NK-92 (cell line): ENCODE results near the gene CAPN3.

Experiments used
- DNase-seq: peaks from one replicate; lab custom pipeline; 2025; ENCODE audit not compliant: unreplicated experiment; lab: John Stamatoyannopoulos, UW

CAPN3 gene

DNA sequence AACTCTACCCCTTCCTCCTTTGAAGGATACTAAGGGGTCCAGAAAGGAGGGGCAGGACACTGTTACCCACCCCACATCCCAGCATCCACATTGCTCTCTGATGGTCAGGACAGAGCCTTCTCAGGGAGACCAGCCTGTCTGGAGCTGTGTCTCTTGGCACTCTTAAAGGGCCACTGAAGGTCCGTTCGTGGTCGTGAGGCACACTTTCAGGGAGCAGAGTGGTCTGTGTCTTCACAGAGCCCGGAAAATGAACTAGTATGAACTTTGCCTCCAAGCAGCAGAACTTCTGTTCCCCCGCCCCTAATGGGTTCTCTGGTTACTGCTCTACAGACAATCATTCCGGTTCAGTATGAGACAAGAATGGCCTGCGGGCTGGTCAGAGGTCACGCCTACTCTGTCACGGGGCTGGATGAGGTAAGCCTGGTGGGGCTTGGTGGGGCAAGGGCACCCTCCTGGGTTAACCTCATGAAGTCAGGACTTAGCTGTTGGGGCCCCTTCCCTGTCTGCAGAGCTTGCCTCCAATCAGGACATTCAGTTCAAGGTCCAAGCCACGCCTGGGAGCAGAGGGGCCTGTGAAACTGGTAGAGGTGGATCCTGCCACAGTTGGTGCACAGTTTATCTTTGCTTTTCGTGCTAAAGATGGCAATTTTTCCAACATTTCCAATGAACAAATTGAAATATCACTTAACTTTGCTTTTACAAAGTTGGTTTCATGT, 33.2 kb downstream of the CAPN3 start:
- DNase-seq = no peak

DNA sequence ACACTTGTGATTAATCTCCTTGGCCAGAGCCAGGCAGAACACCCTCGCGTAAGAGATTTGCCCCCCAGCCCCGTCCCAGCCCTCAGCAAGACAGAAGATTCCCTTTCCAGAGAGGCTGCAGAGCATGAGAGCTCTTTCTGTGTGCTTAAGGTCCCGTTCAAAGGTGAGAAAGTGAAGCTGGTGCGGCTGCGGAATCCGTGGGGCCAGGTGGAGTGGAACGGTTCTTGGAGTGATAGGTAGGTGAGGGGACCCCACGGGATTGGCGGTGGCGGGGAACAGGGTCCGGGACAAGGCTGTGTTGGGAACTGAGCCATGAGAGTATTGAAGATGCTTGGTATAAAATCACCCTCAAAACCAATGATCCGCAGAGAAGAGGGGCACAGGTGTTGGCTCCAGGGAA, 34.8 kb downstream of the CAPN3 start:
- DNase-seq = no peak

DNA sequence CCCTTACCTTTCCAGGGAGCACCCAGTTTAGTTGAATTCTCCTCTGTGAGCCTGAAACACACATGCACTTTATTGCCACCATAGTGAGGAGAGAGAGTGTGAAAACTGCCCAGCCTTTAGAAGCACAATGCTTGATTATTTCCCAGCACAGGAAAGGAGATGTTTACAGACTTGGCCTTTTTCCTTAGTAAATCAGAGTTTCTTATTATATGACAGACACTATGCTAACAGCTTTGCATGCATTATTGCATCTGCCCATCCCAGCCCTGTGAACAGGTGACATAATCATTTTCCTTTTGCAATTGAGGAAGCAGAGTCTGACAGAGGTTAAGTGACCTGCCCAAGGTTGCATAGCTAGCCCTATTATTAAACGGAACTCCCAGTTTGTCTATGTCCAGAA, 36.5 kb downstream of the CAPN3 start:
- DNase-seq = no peak

DNA sequence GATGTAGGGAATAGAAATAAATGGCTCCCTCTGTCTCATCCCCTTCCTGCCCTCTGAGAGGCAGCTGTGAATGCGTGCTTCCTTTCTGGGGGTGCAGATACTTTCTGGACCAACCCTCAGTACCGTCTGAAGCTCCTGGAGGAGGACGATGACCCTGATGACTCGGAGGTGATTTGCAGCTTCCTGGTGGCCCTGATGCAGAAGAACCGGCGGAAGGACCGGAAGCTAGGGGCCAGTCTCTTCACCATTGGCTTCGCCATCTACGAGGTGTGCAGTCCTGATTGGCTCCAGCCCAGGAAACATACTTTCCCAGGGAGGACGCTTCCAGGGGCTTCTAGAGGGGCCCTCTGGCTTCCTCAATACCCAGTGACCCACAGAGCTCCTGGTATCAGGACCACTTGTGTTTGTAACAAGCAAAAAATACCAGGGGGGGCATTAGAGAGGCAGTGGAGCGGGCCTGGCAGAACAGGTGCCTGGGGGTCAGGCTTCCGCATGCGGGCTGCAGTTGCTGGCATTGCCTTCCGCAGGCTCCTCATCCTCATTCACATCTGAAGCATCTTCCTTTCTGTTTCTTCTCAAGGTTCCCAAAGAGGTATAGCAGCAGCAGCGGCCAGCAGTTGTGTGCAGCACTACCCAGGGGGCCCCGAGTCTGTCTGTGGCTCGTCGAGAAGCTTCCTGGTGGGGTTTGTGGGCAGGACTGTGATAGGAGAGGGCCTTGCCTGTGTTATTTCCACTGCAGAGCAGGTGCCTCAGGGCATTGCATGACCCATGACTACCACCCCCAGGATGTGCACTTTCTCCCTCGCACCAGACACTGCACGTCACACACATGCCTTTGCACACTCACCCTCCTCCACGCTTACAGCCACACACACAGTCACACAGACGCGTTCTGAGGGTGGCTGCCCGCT, 42.5 kb downstream of the CAPN3 start:
- no peak for DNase-seq

DNA sequence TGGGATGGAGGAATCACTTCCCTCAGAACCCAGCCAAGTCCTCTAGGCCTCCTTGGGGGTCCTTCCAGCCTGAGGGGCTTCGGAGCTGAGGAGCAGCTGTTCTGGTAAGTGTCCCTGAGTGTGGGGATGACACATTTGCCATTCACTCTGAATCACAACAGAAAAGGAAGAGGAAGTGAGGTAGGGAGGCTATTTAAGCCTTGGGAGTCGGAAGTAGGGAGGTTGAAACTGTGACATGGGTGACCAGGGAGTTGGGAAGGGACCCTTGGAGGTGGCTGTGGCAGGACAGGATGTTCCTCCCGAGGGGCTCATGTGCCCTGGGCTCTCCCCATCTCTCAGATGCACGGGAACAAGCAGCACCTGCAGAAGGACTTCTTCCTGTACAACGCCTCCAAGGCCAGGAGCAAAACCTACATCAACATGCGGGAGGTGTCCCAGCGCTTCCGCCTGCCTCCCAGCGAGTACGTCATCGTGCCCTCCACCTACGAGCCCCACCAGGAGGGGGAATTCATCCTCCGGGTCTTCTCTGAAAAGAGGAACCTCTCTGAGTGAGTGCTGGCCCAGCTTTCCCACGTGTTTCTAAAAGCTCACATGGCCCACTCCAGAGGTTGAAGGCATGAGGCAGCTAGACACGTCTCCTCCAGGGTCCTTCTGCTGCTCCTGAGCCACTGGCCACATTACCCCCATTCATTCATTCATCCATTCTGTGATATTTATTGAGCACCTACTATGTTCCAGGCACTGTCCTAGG, 43.3 kb downstream of the CAPN3 start:
- DNase-seq = no peak

DNA sequence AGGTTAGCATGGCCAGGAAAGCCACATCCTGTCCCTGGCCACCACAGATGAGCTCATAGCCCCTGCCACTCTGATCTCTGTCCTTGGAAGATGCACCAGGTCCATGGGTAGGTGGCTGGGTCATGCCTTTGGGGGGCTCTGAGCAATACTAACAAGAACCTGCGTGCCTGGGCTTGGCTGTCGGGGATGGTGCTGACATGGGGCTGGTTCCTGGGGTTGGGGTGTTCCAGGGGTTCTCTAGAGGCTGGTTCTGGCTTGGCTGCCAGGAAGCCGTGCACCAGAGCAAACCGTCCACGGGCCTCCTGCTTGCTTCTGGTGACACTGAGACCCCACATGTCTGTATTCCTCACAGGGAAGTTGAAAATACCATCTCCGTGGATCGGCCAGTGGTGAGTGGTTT, 44.1 kb downstream of the CAPN3 start:
- no peak for DNase-seq

DNA sequence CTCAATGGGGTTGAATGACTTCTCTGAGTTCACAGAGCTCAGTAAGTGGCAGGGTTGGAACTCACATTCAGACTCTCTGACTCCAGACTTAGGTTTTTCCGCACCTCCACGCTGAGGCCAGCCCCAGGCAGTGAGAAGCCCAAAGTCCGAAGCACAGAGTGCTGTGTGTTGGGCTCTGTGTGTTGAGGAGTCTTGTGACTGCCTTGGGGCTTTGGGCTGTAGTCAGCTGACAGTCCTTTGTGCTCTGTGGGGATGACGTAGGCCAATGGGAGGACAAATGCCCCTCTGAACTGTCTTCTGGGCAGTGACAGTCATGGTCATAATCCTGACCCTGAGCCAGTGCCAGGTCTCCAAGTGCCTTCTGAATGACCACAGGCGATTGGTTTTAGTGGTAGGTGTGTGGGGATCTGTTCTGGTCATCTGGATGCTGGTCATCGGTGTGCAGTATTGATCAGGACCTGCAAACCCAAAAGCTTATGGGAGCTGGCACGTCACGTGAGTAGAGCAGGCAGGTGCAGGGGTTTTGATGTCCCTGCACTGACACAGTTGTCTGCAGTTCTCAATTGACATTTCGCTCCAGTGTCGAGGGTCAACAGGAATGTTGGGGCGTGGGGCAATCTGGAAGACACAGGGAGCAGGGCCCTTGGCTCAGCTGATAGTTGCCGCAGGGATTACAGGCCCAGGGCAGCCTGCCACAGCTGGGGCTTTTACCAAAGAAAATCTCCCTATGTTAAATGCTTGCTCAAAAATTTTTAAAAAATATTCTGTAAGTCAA, 45.3 kb downstream of the CAPN3 start:
- DNase-seq = no peak

DNA sequence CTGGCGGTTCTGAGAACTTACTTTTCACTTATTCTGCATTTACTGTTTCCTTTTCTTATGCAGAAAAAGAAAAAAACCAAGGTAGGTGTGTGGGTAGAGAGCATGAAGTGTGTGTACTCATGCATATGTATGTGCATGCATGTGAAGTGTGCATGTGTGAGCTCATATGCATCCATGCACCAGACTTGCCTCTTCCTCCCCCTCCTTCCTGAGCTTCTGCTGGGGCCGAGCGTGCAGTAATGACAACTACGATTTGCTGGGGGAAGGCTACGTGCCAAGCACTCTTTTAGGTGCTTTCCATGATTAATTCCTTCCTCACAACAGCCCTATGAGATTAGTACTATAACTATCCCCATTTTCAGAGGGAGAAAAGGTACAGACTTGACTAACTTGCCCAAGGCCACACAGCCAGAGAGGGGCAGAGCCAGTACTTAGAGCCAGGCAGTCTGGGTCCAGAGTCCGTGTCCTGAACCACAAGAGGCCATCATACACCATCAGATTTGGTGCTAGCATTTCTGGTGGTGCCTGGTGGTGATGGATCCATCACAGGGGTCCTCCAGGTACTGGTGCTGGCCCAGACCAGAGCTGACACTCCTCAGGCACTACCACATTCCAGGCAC, 46.7 kb downstream of the CAPN3 start:
- DNase-seq = no peak

DNA sequence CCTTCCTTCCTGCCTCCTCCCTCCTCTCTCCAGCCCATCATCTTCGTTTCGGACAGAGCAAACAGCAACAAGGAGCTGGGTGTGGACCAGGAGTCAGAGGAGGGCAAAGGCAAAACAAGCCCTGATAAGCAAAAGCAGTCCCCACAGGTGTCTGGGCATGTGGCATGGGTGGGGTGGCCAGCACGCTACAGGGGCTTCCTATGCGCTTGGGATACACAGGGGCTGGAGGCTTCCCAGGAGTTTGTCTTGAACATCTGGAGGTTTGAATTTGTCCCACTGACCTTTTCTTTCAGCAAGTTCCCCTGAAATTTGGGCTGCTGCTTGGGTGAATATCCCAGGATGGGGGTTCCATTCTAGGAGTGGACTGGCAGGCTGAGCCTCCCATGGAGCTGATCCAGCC, 48.9 kb downstream of the CAPN3 start:
- DNase-seq = no peak

DNA sequence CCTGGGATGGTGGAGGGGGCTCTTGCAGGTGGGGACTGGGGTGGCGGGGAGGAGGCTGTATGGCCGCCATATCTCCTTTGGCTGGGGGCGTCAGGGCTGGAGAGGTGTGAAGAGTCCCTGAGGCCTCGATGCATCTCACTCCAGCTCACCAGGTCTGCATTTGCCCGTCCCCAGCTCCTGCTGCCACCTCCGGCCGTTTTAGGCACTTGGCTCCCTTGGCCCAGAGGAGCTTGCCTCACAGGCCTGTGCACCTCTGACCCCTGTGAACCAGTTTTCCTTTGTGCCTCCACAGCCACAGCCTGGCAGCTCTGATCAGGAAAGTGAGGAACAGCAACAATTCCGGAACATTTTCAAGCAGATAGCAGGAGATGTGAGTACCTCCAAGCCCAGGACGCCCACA, 49.7 kb downstream of the CAPN3 start:
- DNase-seq = no peak

DNA sequence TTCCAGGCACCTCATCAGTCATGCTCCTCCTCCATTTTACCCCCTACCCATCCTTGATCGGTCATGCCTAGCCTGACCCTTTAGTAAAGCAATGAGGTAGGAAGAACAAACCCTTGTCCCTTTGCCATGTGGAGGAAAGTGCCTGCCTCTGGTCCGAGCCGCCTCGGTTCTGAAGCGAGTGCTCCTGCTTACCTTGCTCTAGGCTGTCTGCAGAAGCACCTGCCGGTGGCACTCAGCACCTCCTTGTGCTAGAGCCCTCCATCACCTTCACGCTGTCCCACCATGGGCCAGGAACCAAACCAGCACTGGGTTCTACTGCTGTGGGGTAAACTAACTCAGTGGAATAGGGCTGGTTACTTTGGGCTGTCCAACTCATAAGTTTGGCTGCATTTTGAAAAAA, 52.6 kb downstream of the CAPN3 start:
- DNase-seq = no peak

DNA sequence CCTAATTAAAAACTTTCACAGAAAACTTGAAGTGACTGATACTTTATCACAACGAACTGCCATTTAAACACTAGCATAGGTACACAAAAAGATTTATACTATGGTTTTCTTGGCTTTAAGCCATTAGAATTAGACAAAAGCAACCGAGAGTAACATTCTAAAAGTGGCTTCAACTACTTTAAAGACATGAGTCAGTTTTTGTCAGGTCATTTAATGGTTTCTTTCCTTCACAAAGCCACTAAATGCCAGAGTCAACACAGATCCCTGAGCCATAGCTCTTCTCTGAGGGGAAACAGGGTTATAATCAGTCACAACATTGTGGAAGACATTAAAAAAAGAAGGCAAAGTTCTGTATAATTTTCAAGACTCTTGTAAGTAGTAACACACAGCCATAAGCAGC, 54.6 kb downstream of the CAPN3 start:
- no peak for DNase-seq

DNA sequence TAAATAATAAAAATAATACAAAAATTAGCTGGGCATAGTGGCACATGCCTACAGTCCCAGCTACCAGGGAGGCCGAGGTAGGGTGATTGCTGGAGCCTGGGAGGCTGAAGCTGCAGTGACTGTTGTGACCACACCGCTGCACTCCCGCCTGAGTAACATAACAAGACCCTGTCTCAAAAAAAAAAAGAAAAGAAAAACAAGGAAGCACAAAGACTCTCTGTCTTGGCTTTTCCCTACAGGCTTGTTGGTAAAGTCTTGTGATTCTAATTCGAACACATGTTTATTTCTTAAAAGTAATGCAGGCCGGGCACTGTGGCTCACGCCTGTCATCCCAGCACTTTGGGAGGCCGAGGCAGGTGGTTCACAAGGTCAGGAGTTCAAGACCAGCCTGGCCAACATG, 60.1 kb downstream of the CAPN3 start:
- no peak for DNase-seq

DNA sequence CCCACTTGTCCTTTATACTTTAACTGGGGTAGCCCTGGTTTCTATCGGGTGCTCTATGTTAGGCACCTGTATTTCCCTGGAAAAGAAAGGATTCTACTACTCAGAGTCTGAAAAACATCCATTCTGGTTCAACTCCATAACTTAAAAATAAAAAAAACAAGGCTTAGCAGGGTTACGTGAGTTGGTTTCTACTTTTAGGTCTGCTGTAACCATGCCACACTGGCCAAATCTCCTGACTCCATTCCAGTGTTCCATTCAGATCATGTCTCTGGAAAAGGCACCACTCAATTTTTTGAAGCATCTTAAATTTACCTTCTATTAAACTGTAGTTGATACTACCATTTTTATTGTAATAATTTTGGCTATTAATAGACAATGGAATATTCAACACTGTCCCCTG, 62.1 kb downstream of the CAPN3 start:
- no peak for DNase-seq

DNA sequence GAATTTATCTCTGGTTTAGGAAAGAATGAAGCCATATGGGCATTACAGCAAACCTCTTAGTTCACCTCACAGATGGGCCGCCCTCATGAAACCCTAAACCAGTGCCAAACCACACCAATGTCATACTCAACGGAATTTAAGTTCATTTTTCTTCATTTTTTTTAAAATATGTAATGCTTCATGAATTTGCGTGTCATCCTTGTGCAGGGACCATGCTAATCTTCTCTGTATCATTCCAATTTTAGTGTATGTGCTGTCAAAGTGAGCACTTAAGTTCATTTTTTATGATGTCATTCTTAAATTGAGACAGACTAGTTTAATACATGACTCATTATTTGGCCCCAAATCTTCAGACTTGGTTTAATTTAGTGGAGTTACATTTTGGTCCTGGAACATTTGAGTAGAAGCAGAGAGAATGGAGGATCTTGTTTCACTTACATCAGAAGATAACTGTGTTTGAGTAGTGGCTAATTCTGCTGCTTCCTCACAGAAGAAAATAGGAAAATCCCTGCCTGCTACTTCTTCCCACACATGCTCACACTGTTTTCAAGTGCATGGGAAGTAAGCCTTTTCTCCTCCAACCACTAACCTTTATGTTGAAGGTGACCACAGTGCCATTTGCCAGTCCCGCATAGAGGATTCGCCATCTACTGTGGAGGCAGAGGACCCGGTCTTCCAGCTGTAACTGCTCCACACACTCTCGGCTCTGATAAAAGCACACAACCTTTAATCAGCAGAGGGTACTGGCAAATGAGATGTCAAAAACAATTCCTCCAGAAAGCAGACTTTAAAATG, 68.3 kb downstream of the CAPN3 start:
- no peak for DNase-seq

DNA sequence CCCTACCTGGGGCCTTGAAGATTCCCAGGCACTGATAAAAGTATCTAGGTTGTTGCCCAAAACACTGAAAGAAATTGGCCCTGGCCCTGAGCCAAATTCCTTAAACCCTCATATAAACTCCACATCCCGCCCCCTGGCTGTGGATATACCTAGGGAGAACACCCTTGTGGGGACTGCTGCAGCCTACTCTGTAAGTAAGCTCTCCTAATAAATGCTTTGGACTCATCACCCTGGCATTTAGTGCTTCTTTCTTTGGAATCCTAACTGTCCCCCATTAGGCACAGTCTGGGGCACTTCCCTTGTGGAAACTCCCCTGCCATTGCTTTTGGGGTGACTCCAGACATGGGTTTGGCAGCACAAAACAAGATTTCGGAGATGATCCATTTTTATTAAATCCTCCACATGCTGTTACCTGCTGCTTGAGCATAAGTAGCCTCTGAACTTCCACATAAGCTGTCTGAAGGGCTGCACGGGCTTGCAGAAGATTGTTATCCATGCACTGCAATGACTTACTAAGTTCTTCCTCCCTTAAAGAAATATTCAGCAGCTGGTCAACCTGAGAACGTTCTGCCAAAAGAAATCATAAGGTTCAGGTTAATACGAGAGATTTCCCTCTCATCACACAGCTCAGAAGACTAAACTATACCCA, 85.2 kb downstream of the CAPN3 start:
- DNase-seq = no peak

DNA sequence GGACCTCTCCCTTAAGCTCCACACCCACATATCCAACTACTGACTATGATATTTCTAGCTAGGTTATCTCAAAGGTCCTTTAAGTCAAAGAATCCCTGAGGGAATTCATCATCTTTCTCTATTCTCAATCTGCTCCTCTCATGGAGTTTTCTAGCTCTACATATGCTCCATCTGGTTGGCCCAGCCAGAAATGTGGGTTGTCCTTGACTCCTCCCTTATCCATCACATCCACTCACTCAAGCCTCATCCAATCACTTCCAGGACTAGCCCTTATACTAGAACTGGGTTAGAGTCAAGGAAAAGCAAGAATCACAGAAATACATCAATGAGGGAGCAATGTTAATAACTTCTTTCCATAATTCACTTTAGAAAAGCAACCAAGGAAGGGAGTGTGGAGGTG, 86.2 kb downstream of the CAPN3 start:
- no peak for DNase-seq

DNA sequence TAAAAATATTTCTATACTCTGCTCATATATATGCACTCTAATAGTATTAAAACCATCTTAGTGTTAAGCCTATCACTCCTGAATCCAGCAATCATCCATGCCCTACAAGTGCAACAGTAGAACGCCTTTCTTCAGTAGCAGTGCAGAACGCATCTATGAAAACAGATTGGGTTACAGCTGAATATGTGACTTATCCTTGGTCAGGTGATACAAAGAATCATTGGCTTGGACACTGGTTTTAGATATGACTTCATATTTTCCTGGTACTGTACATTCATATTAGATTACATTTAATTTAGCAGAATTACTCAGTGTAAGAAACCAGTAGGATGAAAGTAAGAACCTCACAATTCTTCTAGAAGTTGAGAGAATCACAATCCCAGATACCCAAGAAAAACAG, 88.3 kb downstream of the CAPN3 start:
- no peak for DNase-seq

DNA sequence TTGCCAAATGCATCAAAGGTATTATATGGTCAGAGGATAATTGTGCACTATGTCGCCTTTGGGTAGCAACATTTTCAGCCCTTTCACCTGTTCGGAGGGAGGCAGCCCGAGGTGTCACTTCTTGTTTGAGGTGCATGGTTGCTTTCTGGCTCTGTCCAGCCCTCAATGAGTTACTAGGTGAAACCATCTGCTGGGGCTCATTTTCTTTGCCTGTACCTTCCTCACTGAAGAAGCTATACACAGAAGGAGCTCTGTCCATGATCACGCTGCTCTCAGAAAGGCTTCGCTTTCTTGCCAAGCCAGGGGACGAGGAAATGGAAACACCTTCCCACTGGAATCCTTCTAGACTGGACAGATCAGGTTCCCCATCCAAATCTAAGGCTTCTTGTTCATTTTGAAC, 89.0 kb downstream of the CAPN3 start:
- DNase-seq = no peak
